ENCODE data around the gene ARSJ.

Gene ARSJ

DNA sequence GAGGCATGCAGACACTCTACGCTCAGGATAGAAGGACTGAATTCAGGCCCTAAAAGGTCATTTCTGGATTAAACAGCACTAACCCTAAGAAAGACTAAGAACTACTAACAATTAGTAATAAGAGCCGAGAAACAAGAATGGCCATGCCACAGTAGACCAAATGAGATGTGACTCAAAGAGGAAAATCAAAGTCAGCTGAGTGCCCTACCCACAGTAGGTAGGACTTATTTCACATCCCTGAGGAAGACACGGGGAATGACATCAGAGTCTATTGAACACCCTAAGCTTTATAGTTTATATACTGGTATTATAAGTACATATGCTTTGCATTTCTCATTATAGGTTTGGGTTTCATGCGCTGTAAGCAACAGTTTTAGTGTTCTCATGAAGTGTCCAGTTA lies 2.7 kb upstream of the ARSJ start:
- DNase-seq = no peak

DNA sequence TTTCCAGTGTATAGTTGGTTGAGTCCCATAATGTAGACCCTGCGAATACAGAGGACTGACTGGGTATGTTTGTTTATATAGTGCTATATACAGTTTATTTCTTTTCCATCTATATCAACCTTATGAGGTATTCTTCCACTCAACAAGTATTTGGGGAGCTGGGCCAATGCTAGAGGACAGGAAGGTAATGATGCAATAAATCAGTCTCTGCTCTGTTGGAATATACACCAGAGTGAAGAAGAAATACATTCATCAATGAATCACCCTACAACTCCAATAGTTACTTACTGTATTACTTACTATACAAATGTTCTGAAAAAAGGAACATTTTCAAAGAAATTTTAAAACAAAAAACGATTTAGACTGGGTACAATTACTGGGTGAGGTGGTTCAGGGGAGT lies 2.1 kb upstream of the ARSJ start:
- no peak for DNase-seq

- no peak for DNase-seq
Observed at GRCh38 chr4:113979905-113980615, 613 bp upstream of the ARSJ start.

DNA sequence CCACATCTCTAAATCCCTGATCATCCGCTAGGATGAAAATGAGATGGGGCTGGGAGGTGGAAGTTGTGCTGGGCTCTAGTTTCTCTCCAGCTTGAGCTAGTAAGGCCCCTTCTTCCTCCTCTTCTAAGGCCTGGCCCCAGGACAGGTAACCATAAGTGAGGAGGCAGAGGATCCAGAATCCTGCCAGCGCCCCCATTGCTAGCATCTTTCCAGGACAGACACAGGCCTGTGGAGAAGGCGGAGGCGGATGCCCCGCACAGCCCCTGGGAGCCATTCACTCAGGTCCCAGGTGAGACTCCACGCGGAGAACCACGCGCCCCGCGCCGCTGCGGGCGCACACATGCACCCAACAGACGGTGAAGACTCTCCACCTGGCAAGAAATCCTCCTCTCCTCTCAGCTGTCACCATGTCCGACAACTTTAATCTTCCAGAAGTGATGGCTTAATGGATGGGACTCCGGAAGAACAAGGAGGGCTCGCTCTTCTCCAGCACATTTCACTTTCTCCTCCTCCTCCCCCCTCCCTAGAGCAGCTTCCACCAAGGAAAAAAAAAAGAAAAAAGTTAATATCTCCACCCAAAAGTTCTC lies 793 bp downstream of the ARSJ start:
- no peak for DNase-seq

GRCh38 chr4:113978105-113978504 lies 1.3 kb downstream of the ARSJ start:
- DNase-seq = no peak

- DNase-seq = no peak
Observed at GRCh38 chr4:113977526-113977855, 2.0 kb downstream of the ARSJ start.

- no peak for DNase-seq
Observed at GRCh38 chr4:113976741-113977525, 2.5 kb downstream of the ARSJ start.

- no peak for DNase-seq
Observed at GRCh38 chr4:113975578-113975977, 3.9 kb downstream of the ARSJ start.

- DNase-seq = no peak
Observed at GRCh38 chr4:113974467-113974866, 5.0 kb downstream of the ARSJ start.

DNA sequence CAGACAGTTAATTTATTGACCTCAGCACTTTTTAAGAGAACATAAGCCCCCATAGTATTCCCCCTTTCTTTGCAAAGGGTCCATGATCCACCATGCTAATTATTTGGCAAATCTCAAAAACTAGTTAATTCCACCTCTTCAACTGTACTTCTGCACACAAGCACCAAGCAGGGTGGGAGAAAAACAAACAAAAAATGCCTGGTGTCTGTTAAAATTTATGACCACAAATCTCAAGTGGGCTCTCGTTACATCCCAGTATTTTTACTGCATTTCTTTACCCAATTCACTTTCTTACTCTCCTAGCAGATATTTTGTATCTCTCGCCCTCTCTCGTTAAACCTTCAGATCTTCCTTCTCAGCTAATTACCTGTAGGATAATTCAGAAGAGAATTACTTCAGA lies 6.1 kb downstream of the ARSJ start:
- DNase-seq = no peak

DNA sequence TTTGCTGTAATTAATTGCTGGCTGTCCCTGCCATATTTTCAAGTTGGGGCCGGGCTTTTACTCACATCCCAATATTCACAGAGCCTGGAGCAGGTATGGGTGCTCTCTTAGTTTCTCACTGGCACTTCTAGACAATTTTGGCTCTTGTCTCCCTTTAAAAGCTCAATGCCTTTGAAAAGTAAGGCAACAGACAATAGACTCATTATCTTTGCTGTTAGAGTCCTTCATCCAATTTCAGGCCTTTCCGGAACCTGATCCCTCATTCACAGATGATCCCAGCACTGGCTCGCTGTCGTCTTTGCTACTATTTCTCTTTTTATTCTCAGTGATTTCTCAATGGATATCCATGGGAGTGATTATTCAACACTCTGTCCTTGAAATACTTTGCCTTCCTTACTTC lies 6.7 kb downstream of the ARSJ start:
- no peak for DNase-seq

DNA sequence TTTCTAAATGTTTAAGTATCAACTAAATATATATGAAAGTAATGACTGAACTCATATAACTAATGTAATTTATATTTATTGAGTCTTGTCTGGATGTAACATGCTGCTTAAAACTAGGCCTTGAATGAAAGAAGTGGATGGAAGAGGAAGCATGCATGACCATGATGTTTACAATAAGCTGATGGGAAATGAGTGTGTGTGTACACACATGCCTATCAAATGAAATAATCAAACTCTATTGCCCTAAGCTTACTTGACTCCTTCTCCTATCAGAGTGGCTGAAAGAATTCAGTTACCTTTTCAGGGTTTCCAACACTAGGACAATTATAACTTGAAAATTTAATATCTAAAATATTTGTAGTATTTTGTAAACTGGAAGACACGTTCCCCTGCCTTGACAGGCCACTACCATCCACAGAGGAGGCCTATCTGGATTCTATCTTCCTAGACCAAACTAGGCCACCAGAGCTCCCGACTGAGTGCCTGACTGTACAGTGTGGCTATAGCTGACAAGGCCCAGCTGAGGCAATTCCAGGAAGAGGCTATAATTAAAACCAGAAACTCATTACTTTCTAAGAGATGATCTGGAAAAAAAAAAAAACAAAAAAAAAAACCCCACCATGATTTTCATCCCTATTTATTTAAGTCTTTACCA lies 7.6 kb downstream of the ARSJ start:
- DNase-seq = no peak

DNA sequence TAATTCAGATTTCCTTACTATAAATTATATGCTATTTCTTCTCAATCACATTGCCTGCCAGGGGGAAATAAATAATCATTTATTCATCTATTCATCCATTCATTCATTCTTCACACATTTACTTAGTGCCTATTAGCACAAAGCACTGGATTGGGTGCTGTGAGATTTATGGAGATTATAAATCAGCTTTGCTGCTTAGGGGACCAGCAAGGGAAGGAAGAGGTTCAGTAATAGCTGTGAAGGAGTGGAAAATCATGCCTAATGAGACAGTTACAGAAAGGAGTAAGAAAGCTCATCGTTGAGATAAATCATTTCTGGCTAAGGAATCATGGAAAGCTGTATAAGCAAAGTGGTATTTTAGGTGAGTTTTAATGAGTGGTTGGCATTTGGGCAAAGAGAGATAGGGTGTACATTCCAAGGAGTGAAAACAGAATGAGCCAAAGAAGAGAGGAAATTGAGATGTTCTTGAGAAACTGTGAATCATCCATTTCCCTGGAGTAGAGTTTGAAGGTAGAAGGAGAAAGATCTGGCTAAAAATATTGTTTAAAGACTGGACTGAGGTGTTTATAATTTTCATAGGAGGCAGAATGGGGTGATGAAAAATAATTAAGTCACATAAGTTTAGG lies 9.6 kb downstream of the ARSJ start:
- no peak for DNase-seq

DNA sequence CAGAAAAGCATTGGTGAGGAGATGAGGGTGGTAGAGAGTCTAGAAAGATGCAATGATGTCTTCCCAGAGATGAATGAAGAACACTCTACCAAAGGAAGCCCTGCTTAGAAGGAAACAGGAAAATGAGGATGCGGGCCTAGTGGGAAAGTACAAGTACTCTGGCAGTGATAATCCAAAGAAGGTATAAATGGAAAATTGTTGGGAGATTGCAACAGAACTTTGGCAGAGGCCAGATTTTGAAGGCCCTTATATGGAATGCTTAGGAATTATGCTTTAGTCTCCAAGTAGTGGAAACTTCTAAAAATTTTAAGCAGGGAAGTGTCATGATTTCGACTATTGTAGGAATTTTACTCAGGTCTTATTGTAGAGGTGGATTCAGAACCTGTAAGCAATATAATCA lies 11.0 kb downstream of the ARSJ start:
- DNase-seq = no peak

GRCh38 chr4:113967687-113968086 lies 11.8 kb downstream of the ARSJ start:
- DNase-seq = no peak

GRCh38 chr4:113962719-113963265 lies 16.7 kb downstream of the ARSJ start:
- no peak for DNase-seq

DNA sequence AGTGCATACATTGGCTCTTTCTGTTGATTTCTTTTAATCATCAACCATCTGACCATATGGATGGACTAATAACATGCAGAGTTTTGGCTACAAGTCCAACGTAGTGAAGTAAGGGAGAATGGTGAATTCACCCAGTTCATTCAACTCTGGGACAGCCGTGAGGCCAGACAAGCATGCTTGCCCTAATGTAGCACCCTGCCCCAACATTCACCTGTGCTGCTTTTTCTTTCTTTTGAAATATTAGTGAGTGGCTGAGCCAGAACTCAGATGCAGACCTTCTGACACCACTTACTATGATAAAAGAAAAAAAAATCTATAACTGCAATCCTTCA lies 17.5 kb downstream of the ARSJ start:
- DNase-seq = no peak

DNA sequence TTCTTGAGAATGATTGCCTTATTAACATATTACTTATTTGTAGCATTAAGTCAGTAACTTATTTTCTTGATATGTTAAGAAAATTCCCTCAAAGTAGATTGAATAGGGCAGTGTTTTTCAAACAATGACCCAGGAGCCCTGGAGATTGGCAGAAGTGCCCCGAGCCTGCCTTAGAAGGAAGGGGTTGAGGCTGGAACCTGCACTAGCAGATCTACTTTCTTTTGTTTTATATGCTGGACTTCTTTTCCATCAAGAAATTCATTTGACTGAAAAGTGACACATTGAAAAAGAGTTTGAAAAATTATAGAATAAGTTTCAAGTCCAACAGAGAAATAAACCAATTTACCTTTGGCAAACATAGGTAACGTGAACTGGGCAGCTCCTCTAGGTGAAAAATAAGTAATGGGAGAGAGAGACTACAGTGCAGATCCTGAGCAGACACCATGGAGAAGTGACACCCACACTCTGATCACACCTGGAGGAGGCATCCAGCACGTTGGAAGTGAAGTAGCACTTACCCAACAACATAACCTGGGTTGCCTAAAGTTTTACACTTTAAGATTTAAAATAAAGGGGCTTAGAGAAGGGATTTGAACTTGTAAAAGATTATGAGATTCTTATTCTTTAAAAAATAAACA lies 18.6 kb downstream of the ARSJ start:
- no peak for DNase-seq

- DNase-seq = no peak
Observed at GRCh38 chr4:113959539-113959937, 19.9 kb downstream of the ARSJ start.

- DNase-seq = no peak
Observed at GRCh38 chr4:113958766-113959538, 20.5 kb downstream of the ARSJ start.

DNA sequence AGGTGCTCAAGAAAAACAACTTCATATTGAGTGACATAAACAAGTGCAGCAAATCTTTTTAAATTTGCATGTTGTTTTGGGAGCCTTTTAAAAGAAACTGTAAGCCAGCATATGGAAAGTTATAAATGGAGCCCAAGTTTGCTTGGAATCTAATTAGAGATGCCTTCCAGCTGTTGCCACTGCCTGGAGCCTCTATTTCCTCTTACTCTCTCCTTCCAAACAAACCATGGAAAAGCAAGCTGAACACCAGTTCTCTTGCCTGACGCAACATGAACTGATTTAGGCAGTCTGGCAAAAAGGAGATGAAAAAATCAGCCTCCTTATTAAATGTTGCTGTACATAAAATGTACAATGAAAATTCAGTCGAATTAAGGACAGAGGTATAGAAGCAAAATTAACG lies 21.5 kb downstream of the ARSJ start:
- DNase-seq = no peak

DNA sequence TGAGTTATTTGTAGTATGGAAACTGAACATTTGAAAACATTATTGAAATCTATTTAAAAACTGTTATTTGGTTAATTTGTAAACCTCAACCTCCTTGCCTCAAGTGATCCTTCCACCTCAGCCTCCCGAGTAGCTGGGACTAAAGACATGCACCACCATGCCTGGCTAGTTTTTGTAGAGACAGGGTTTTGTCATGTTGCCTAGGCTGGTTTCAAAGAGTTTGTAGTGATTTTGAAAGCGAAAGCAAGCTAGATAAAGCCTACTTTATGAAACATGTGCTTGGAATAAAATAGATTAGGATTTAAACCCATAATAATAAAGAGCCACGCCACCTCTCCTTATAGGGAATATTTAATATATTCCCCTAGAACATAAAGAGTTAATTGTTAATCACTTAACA lies 23.5 kb downstream of the ARSJ start:
- no peak for DNase-seq

Data from NCI-H526 treated with DMSO at 0.1 percent for 48 hours (cell line).